Muscle of back (tissue), 13 donors: Measurements from ENCODE around the gene OR5T1. TPM values are rescaled to one million over a fixed set of nuclear protein-coding genes. Genes with fewer than 3 reads are reported as not detected.

Experiments used
- DNase-seq, 3 donors: peaks; one replicate each; pipeline versions ENCODE4 v3.0.0 to v3.0.0-alpha.2; 2013
- long read RNA-seq, 9 donors: transcript quantifications; one replicate each; lab custom pipeline, GENCODE V29; 2026
- polyA plus RNA-seq, 10 donors: library from polyadenylated mRNA; unstranded; fragments of 120-200 nt; gene quantifications; one replicate each; pipeline ENCODE4 v1.2.1, GENCODE V29; 2013; ENCODE audit not compliant: insufficient read length in 10 of 10

Gene OR5T1
- polyA plus RNA-seq, result not detected
- long read RNA-seq, donor 1, result 0 reads
- long read RNA-seq, donor 2, result 0 reads
- long read RNA-seq, donor 3, result 0 reads
- long read RNA-seq, donor 4, result 0 reads
- long read RNA-seq, donor 5, result 0 reads
- long read RNA-seq, donor 6, result 0 reads
- long read RNA-seq, donor 7, result 0 reads
- long read RNA-seq, donor 8, result 0 reads
- long read RNA-seq, donor 9, result 0 reads

- DNase-seq, result no peak
Observed at GRCh38 chr11:56273854-56274253, at the start of gene OR5T1. OR5T1 (plus strand) TSS chr11:56274154; CDS start chr11:56275639, 1,485 bp downstream.

DNA sequence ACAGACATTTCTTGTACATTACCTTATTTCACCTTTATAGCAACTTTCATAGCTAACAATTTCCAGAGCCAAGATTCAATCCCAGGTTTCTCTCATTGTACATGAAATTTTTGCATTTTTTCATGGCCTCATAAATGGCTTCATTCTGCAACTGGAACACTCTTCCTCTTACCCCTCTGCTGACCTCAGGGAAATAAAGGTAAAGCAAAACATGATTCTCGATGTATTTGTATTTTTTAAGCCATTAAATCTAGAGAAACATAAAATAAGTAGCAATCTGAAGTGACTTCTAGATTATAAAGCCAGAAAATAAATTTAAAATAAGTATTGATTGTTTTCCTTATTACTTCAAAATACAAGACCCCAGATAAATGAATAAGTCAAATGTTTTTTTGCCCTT lies 39.8 kb upstream of the OR5T1 start, which contains the start of gene OR5T2:
TSS of gene OR5T2 (minus strand) at position 101 of the 400 bp plus-strand sequence. CDS start 1,193 bp downstream, outside the sequence.
- DNase-seq, result no peak

DNA sequence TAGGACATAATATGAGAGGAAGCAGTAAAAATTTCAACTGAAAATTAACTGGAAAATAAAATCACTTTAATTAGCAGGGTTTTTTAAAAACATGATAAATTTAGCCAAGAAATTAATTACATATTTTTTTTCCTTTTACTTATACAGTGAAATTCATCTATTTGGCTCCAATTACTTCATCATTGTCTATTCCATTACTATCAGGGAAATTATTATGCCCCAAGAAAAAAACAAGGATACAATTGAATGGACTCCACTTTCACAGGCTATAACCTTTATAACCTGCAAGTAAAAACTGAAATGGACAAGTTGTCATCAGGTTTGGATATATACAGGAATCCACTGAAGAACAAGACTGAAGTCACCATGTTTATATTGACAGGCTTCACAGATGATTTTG lies 22.0 kb upstream of the OR5T1 start, which contains the start of gene OR5T3:
TSS of gene OR5T3 (plus strand) at position 301 of the 400 bp plus-strand sequence. CDS start at position 301, 0 bp downstream.
- no peak for DNase-seq

DNA sequence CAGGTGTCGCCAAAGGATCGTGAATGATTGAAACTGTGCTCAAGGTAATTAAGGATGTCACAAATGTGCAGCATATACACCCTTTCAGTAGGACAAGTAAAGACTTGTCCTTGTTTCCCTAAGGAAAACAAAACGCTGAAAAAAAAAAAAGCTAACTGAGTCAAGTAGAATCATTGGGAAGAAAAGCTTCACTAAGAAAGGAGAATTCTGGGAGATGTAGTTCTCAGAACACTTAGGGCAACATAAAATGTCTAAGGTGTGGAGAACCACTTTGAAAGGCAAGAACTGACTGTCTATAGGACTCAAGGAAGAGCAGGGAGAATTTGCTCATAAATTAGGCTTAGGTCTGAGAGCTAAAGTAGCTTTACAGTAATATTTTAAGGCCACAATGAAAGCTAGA lies 2.9 kb upstream of the OR5T1 start:
- DNase-seq, result no peak

GRCh38 chr11:56292154-56292553 lies 18.2 kb downstream of the OR5T1 start, which contains the start of gene OR8H1:
OR8H1 (minus strand) TSS chr11:56292254; CDS start chr11:56291062, 1,192 bp downstream.
- no peak for DNase-seq

GRCh38 chr11:56296898-56297297 lies 22.9 kb downstream of the OR5T1 start:
- DNase-seq, result no peak

GRCh38 chr11:56307836-56308235 lies 33.9 kb downstream of the OR5T1 start:
- DNase-seq, result no peak

GRCh38 chr11:56314844-56315243 lies 40.9 kb downstream of the OR5T1 start, which contains the start of gene OR8K3:
OR8K3 (plus strand) TSS chr11:56315144; CDS start chr11:56318307, 3,163 bp downstream.
- no peak for DNase-seq

Other genes starting within 250 kb of the OR5T1 start
- under 1 TPM in 5 of 10 donors, not detected in 5; 0.03 to 0.05 (median 0.03) TPM for gene OR5AS1, start 246.5 kb upstream of the OR5T1 start, polyA plus RNA-seq
- not detected for gene OR8I2, start 180.8 kb upstream of the OR5T1 start, polyA plus RNA-seq
- gene OR8H2, start 170.5 kb upstream of the OR5T1 start, polyA plus RNA-seq, result under 1 TPM in 3 of 10 donors, not detected in 7; 0.05 to 0.07 (median 0.05) TPM
- gene OR8H3, start 151.8 kb upstream of the OR5T1 start, polyA plus RNA-seq, result not detected
- gene OR8J3, start 134.0 kb upstream of the OR5T1 start, polyA plus RNA-seq, result not detected
- gene OR8K5, start 113.8 kb upstream of the OR5T1 start, polyA plus RNA-seq, result not detected
- gene OR5J2, start 97.5 kb upstream of the OR5T1 start, polyA plus RNA-seq, result not detected
- gene OR5T2, start 39.9 kb upstream of the OR5T1 start, polyA plus RNA-seq, result not detected
- not detected for gene OR5T3, start 21.9 kb upstream of the OR5T1 start, polyA plus RNA-seq
- not detected for gene OR8H1, start 18.1 kb downstream of the OR5T1 start, polyA plus RNA-seq
- not detected for gene OR8K3, start 41.0 kb downstream of the OR5T1 start, polyA plus RNA-seq
- not detected for gene OR8K1, start 71.9 kb downstream of the OR5T1 start, polyA plus RNA-seq
- not detected for gene OR8J1, start 80.1 kb downstream of the OR5T1 start, polyA plus RNA-seq
- not detected for gene OR8U1, start 101.5 kb downstream of the OR5T1 start, polyA plus RNA-seq
- gene OR5AL1, start 138.5 kb downstream of the OR5T1 start, polyA plus RNA-seq, result not detected
- gene OR5M3, start 199.2 kb downstream of the OR5T1 start, polyA plus RNA-seq, result not detected
- not detected for gene OR5M8, start 217.2 kb downstream of the OR5T1 start, polyA plus RNA-seq